ENCODE results near the gene RBM5. TPM values are rescaled to one million over a fixed set of nuclear protein-coding genes. Genes with fewer than 3 reads are reported as not detected.

The RBM5 gene
- total RNA-seq, 4 donors from 2014 or later, result 236 to 276 (median 256) TPM

- no peak for TF ChIP-seq CTCF (IDR thresholded peaks at IDR 0.05; ENCODE audit: low read depth)
Measured at GRCh38 chr3:50126287-50127211, 37.8 kb downstream of the RBM5 start.

GRCh38 chr3:50127251-50127691, 38.6 kb downstream of the RBM5 start:
- no peak for TF ChIP-seq CTCF (IDR thresholded peaks at IDR 0.05; ENCODE audit: low read depth)

- TF ChIP-seq CTCF (IDR thresholded peaks at IDR 0.05; ENCODE audit: low read depth), result no peak
Measured at GRCh38 chr3:50128001-50128400, 39.3 kb downstream of the RBM5 start.

- no peak for TF ChIP-seq CTCF (IDR thresholded peaks at IDR 0.05; ENCODE audit: low read depth)
Measured at GRCh38 chr3:50130436-50130835, 41.7 kb downstream of the RBM5 start.

- TF ChIP-seq CTCF (IDR thresholded peaks at IDR 0.05; ENCODE audit: low read depth), result no peak
Measured at GRCh38 chr3:50132421-50133282, 43.9 kb downstream of the RBM5 start.

- no peak for TF ChIP-seq CTCF (IDR thresholded peaks at IDR 0.05; ENCODE audit: low read depth)
Measured at GRCh38 chr3:50133283-50133615, 44.5 kb downstream of the RBM5 start.

GRCh38 chr3:50134367-50134766, 45.6 kb downstream of the RBM5 start:
- TF ChIP-seq CTCF (IDR thresholded peaks at IDR 0.05; ENCODE audit: low read depth), result no peak
